DMS114 treated with DMSO at 0.1 percent for 48 hours (cell line): Measurements from ENCODE around the gene DENND11.
"Not testable (repeated sequence)": the region's sequence is repeated elsewhere in the genome, so short reads cannot be mapped to it uniquely, and the experiment has no call there.

ENCODE experiments used
- DNase-seq: peaks from one replicate; lab custom pipeline; 2025; ENCODE audit not compliant: unreplicated experiment; lab: John Stamatoyannopoulos, UW

DENND11 gene

DNA sequence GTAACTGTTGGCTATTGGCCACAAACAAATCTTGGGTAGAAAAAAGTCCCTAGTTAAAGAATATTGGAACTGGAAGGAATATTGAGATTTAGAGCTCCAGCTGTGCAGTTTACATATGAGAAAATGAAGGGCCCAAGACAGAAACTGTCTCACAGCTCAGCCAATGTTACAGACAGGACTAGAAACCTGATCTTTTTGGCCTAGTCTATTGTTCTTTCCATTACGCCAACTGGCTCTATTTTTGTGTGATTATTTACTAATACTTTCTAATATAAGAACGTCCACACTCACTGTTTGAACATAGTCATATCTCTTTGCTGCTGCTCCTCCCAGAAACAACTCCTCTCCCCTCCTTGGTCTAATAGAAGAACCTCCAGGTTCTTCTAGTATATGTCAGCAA lies 7.4 kb upstream of the DENND11 start:
- DNase-seq = no peak

DNA sequence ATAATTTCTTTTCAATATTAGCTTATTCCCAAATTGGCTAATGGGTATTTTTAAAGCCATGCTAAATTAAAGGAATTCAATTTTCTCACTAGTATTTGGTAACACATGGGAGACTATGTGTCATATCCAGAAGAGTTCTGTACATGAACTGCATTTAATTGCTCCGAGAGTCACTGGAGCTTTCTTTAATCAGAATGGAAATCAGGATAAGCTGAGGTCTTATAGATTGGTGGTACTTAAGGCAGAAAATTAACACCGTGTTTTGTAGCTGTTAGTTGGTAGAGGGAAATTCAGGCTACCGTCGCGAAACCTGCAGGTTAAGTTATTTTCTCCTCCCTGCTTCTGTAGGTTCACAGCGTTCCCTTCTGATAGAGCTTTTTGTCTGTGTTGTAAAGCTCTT lies 6.4 kb upstream of the DENND11 start, which contains the start of gene WEE2:
Gene WEE2 (plus strand): TSS at position 3 of the 400 bp plus-strand sequence. CDS start 406 bp downstream, outside the sequence.
- no peak for DNase-seq

DNA sequence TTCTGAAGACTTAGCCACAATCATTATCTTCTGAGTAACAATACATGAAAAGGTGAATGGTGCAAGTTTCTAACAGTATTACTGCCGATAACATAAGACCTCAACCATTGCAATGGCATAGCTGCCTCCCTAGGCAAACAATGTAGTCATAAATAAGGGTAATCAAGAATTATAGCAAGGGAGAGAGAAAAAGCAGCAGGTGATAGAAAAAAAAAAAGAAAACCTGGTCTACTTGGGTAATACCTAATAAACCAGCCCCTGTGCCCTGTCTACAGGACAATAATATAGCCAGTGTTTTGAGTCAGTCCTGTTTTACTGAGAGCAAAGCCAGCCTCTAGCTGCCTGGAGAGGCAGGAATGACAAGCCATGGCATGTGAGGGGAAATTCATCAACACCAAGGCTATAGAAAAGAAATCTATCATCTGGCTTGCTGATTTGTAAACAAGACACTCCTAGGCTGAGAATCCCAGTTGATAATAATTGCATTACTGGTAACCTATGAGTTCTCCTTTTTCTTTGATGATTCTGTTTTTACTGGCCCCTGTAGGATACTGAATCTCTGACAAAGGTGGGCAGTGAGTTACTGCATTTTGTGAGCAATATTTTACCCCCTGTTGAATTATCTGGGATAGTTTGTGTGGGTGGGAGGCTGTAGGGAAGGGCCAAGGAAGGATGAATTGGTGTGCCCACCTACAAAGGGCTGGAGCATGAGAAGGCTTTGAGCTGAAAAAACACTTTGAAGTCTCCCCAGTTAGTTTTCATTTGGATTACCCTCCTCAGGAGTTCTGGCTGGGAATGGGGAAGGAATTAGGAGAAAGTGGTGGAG lies 4.5 kb upstream of the DENND11 start:
- DNase-seq = no peak

DNA sequence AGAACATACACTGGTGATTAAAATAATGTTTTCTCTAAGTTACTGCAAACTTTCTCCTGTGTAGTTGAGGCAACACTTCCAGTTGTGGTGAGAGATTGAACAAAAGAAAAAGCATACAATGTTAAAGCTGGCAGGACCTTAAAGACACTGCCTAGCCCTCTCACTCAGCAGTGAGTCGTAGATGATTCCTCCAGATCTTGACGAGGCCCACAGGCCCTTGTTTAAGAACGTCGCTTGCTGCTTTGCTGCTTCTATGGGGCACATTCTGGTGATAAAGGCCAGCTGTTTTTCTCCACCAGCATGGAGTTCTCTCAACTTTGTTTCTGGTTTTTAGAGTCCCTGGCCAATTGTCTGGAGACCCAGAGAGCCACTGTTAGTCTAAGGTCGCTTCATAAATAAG lies 2.8 kb upstream of the DENND11 start:
- DNase-seq = no peak

DNA sequence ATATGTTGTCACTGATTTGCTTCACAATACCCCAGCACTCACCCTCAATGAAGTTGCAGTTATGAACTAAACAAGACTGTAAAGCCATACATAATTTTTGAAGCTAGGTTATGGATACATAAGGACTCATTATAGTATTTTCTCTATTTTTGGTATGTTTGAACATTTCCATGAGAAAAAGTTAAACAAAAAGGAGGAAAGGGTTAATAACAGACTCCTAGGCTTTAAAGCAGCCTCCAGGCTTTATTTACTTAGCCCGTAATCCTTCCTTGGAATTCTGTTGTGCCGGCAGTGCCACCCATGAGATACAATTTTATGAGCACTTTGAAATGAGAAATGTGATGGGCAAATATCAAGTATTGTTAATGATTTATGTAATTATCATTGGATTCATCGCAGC lies 2.1 kb upstream of the DENND11 start:
- DNase-seq = no peak

DNA sequence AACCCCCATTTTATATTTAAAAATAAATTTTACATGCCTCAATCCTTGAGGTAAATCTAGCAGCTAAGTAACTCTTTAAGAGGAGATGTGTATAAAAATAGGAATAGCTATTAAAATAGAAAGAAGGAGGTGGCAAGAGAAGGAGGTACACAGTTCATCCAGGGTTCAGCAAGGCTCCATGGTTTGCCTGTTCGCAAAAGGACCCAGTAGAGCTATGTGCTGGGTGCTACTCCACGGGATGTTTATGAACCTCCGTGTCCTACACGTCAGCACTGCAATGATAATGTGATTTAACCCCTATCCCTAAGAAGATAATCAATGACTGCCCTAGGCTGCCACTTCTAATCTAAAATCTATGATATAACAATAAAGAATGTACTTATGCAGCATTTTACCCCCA lies 926 bp upstream of the DENND11 start:
- DNase-seq = no peak

DNA sequence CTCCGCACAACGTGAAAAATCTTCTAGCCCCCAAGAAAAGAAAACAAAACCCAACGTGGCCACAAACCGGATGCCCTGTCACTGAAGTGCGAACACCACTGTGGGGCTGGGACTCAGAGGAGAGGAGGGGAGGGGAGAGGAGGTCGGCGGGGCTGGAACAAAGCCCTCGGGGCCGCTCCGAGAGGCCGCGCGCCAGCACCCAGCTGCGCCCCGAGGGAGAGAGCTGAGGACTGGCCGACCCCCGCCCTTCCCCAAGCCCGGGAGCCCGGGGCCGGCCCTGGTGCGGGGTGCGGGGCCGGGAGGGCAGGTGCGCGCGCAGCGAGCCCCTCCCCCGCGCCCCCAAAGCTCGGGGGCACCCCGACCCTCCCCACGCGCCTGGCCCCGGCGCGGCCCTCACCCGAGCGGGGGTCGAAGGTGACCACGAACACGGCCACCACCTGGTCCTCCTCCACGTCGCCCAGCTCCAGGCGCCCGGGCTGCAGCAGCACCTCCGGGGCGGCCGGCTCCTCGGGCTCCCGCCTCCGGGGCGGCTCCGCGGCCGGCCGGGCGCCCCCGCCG lies 398 bp downstream of the DENND11 start:
- no peak for DNase-seq

DNA sequence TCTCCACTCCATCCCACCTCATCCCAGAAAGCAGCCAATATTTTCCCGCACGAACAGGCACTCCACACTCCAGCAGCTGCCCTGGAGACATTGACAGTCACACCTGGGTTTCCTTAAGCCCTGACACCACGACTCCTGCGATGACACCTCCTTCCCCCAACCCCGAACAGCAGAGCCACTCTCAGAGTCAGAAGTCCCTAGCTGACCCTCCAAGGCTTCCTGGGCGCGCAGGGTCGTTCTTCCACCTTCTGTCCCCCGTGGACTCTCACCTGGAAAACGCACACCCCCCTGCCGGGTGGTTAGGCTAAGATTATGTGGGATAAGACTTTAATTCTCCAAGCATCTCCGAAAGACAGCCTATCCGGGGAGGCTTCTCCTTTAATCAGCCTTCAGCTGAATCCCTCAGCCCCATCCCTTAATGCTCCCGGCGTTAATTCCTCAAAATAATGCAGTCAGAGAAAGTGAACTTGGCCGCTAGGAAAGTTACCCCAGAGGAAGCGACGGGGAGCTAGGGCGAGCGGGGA lies 1.1 kb downstream of the DENND11 start:
- DNase-seq = no peak

DNA sequence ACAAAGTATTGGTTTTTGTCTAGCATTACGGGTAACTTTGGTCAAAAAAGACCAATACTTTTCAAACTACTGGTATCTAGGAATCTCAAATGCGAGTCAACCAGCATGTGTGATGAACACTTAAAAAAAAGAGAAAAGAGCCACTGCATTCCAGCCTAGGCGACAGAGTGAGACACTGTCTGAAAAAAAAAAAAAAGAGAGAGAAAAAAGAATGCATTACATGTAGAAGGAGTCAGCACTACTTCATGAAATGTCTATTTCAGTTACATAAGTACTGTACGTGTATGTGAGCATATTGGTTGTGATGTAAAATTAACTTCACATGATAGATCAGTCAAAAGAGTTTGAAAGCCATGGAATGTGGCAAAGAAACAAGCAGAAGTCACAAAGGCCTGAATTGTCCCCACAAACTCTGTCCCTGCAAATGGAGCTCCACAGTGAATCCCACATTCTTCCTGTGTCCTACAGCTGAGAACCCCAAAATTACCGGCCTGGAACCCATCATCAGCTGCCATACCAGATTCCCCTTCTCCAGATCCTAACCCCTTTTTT lies 1.6 kb downstream of the DENND11 start:
- no peak for DNase-seq

DNA sequence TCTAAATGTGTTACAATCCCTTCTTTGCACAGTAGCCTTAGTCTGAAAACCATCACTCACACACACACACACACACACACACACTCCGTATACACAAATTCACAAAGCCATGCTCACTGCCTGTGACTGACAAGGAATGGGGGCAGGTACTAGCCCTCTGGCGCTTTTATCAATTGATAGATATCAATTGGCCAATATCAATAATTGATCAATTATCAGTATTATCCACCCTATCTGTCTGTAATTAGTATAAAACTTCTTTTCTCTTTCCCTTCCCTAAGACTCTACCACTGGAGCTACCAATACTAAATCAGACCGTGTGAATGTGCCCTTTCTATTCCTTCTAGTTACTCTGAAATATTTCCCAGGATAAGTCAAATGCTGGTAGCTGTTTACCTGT lies 2.1 kb downstream of the DENND11 start:
- DNase-seq = no peak

DNA sequence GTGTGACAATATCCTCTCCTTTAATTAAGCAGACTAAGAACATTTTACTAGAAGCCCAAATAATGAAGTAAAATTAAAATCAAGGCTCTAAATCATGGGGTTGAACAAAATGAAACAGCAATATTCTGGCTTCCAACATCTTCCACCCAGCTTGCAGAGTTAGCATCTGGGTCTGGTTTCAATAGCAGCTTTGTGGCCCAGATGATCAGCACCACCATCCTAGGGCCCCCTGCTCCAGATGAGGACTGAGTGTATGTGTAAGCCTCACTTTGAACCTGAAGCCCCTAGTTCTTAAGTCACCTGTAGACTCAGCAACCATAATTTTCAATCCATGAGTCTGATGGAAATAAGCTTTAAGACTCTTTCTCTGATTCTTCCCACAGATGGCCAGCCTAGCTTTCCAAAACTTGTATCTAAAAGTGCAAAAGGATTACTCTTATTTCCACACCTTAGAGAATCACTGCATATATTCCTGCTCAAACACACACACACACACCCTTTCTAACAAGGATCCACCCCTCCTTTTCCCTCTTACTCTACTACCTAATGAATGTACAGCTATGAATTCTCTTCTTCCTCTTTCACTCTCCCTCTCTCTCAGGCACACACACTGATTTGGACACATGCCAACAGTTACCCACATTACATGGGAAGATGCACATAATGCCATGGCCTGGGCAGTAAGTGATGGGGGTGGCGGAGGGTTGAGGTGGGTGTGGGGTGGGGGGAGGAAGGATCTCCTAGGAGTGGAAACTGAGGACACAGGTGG lies 3.5 kb downstream of the DENND11 start:
- DNase-seq = no peak

DNA sequence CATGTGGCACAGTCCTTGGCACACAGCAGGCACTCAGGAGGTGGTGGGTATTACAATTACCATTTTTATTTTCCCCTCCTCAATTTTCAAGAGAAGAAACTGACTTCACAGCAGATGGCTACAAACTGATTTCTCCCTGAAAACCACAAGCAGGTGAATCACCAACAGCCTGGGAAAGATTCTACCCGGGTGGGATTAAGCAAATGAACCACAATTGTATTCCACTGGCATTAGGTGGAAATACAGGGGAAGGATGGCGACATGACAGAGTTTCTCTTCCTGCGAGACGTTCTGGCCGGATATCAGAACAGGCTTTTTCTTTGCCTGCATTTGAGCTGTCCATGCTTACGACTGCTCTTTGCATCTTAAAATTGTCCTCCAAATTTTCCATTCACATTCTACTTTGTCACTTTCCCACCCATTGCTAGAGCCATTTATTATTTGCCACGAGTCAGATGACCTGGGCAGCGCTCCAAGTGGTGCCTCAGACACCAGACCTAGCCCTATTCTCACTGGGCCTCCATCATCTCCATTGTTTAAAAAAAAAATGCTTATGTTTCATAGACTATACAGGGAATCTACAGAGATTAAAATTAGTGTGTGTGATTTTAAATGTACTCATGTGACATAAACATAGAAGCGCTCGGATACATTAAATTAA lies 4.6 kb downstream of the DENND11 start:
- DNase-seq = no peak

DNA sequence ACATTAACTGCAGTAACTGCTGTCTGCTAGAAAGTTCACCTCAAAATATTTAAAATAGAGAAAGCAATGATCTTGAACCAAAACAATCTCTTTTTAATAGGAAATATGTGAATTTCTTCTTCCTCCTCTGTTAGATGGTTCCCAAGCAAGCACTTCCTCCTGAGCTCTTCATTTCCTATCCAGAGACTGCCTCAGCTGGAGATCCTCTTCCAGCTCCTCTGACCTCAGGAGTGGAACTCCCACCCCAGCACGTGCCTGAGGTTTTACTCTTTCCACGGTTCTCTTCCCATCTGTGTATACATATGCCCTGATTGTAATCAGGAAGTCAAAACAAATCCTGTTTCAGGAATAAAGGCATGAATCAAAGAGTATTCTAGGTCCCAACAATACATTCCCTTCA lies 5.6 kb downstream of the DENND11 start:
- no peak for DNase-seq

DNA sequence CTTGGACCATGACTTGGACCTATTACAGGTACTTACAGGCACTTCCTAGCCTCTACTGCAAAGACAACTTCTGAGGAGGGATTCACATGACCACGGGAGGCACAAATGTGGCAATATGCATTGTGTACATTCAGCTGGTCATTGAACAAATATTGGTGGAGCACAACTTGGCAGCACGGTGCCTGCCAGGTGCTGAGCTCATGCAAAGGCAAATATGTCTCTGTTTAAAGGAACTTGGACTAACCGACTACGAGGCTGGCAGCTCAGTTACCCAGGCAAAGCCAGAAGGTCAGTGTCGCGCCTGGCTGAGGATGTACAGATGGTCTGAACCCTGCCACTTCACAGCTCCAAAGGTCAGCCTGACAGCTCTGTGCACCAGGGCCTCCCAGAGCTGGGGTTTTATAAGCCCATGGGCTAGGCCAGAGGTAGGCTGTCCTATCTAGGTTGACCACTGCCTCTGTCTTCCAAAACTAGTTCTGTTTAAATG lies 6.1 kb downstream of the DENND11 start:
- DNase-seq = no peak

DNA sequence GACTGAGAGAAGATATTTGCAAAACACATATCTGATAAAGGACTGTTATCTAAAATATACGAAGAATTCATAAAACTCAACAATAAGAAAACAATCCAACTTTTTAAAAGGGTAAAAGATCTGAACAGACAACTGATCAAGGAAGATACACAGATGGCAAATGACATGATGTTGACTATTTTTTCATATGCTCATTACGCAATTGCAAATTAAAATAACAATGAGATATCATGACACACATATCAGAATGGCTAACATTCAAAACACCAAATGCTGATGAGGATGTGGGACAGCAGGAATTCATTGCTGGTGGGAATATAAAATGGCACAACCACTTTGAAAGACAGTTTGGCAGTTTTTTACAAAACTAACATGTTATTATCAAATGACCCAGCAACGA lies 8.9 kb downstream of the DENND11 start:
- DNase-seq = no peak

DNA sequence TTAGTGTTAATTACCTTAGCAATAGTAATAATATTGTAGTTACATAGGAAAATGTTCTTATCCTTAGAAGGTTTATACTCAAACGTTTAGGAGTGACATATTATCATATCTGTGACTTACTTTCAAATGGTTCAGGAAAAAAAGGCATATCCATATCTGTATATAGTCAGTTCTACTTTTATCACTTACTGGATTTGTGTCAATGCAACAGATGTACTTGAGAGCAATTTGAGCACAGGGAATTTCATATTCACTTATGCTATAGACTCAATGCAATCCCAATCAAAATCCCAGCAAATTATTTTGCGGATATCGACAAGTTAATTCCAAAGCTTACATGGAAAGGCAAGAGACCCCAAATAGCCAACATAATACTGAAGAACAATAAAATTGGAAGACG lies 10.0 kb downstream of the DENND11 start:
- no peak for DNase-seq

DNA sequence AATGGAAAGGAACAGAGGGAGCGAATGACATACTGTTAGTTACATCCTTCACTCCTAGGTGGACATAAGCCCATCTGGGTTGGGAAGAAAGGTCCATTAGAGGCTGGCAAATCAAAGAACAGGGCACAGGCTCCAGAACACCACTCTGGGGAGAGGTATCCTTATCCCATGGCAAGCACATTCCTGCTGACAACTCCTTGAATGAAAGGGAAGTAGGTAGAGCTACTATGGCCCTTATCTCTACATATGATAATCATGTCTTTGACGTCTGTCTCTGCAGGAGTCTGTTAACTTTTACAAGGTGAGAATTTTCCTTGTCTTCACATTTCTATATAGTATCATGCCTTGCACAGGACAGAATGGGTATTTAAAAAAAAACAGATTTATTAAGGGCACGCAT lies 10.4 kb downstream of the DENND11 start:
- no peak for DNase-seq

DNA sequence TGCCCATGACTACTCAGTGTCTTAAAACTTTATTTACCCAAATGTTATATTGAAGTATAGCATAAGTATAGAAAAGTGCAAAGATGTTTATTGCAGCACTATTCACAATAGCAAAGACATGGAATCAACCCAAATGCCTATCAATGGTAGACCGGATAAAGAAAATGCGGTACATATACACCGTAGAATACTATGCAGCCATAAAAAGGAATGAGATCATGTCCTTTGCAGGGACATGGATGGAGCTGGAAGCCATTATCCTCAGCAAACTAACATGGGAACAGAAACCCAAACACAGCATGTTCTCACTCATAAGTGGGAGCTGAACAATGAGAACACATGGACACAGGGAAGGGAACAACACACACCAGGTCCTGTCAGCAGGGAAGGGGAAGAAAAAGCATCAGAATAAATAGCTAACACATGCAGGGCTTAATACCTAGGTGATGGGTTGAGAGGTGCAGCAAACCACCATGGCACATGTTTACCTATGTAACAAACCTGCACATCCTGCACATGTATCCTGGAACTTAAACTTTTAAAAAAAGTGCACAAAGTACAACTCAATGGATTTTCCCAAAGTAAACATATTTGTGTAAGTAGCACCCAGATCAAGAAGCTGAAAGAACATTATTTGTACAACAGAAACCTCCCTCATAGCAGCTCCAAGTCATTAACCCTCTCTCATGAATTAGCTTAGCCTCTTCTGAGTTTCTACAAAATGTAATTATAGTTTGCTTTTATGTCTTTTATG lies 12.7 kb downstream of the DENND11 start:
- DNase-seq = not testable (repeated sequence)

DNA sequence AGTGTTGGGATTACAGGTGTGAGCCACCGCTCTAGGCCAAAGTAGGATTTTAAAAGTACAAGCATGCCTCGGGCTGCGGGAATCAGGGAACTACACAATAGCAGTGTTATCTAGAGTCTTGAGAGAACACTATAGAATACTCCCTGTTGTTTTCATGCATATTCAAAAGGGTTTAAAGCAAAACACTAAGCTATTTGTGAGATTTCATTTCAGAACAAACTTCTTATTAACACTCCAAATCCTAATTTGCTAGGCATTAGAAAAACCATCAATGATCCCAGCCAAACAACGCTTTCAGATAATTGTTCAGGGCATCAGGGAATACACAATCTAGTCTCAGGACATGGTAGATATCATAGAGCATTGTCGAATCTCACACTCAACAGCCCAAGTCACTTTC lies 13.9 kb downstream of the DENND11 start:
- no peak for DNase-seq

DNA sequence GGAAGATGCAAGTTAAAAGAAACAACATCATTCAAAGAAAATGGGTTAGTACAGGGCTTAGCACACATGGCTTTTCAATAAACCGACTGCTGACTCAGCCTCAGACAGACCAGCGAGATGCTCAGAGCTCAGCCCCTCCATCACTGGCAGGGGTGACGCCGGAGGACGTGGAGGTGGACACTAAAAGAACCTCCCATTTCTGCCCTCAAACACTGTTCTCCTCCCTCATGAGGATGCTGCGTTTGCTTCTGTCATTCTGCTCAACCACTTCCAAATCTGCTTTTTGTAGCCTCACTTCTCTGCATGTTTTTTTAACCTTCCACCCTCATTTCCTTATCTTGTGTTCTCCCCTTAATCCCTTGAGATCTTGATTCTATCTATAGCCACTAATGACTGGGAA lies 15.3 kb downstream of the DENND11 start:
- DNase-seq = no peak
